ENCODE results near the gene CFL2. TPM values are rescaled to one million over a fixed set of nuclear protein-coding genes. Genes with fewer than 3 reads are reported as not detected.
"Not testable (repeated sequence)": the region's sequence is repeated elsewhere in the genome, so short reads cannot be mapped to it uniquely, and the experiment has no call there.

The CFL2 gene
- polyA plus RNA-seq, 1 of the 3 experiments (the other 2 are of a cell fraction), result 48.1 TPM

- Histone ChIP-seq H3K4me3 (ENCODE audit: low read depth in 2 of 2, low read length in 1 of 2) (no peak overlapping the region), H3K27ac (ENCODE audit: low read depth in 2 of 2, low read length in 1 of 2) (no peak overlapping the region), H3K4me2 (no peak overlapping the region), H2AFZ (ENCODE audit: low read depth) (no peak overlapping the region), H3F3A (replicated peaks; ENCODE audit: insufficient read depth) (no peaks in the 10 kb centered on the region), H3K36me3 (replicated peaks in 1 of 2; ENCODE audit: control insufficient read depth in 1 of 2, insufficient read depth in 2 of 2, low read length in 1 of 2) (no peaks in the 10 kb centered on the region), H3K4me1 (ENCODE audit: control insufficient read depth in 1 of 2, insufficient read depth in 2 of 2, low read depth in 1 of 2, low read length in 1 of 2) (no peaks in the 10 kb centered on the region), H3K9me3 (no peaks in the 10 kb centered on the region), H4K20me1 (ENCODE audit: insufficient read depth) (no peaks in the 10 kb centered on the region), H3K9ac (no peak overlapping the region), H3K27me3 (ENCODE audit: insufficient read depth) (no peaks in the 10 kb centered on the region), H3K79me2 (ENCODE audit: insufficient read depth) (no peaks in the 10 kb centered on the region), H3K9me2 (no peaks in the 10 kb centered on the region)
- ChIA-PET CTCF (interaction anchor here (1.6 to 1.7 kb wide), 2 partner anchors 20 to 70 kb away, joined by 3 to 6 read pairs; no protein-coding TSS in a partner anchor), POLR2A (no interaction called here)
- TF ChIP-seq RCOR1 (IDR thresholded peaks at IDR 0.05; ENCODE audit: low read length), result no peak
- no peak for TF ChIP-seq YY1 (IDR thresholded peaks at IDR 0.05; ENCODE audit: low read depth)
- TF ChIP-seq TAF1 (IDR thresholded peaks at IDR 0.05; ENCODE audit: borderline replicate concordance, low read depth, low read length), result no peak
- no peak for TF ChIP-seq IRF3 (IDR thresholded peaks at IDR 0.05; ENCODE audit: low read depth, low read length)
- TF ChIP-seq TCF12 (IDR thresholded peaks at IDR 0.05), result no peak
- TF ChIP-seq SIN3A (IDR thresholded peaks at IDR 0.05; ENCODE audit: borderline replicate concordance, low read depth, low read length), result no peak
- TF ChIP-seq USF2 (IDR thresholded peaks at IDR 0.05; ENCODE audit: borderline replicate concordance, low read depth, low read length), result no peak
- TF ChIP-seq EP300 (IDR thresholded peaks at IDR 0.05; ENCODE audit: borderline replicate concordance in 1 of 2, low read depth in 1 of 2, low read length in 1 of 2), result no peak
- TF ChIP-seq EZH2phosphoT487 (IDR thresholded peaks at IDR 0.05; ENCODE audit: borderline replicate concordance, low read depth), result no peak
- TF ChIP-seq FOXJ3 (CRISPR knock-in tag; IDR thresholded peaks at IDR 0.05), result no peak
- no peak for TF ChIP-seq TEAD4 (IDR thresholded peaks at IDR 0.05; ENCODE audit: borderline replicate concordance, insufficient read depth)
- TF ChIP-seq RXRA (IDR thresholded peaks at IDR 0.05; ENCODE audit: borderline replicate concordance, low read depth), result no peak
- 91% methylated on average over 6 of the region's 8 CpGs for WGBS (ENCODE audit: low lambda C conversion rate)
- DNase-seq, result no peak
These were observed 28.1 kb upstream of the CFL2 start for GRCh38 chr14:34742270-34743115.

GRCh38 chr14:34741840-34742239 is 27.4 kb upstream of the CFL2 start:
- ChIA-PET POLR2A (no interaction called here), CTCF (interaction anchor here (1.6 to 1.7 kb wide), 2 partner anchors 19 to 69 kb away, joined by 3 to 6 read pairs; no protein-coding TSS in a partner anchor)
- Histone ChIP-seq H3K36me3 (replicated peaks in 1 of 2; ENCODE audit: control insufficient read depth in 1 of 2, insufficient read depth in 2 of 2, low read length in 1 of 2) (no peaks in the 10 kb centered on the region), H3K4me1 (ENCODE audit: control insufficient read depth in 1 of 2, insufficient read depth in 2 of 2, low read depth in 1 of 2, low read length in 1 of 2) (no peaks in the 10 kb centered on the region), H3K4me3 (ENCODE audit: low read depth in 2 of 2, low read length in 1 of 2) (no peak overlapping the region), H4K20me1 (ENCODE audit: insufficient read depth) (no peaks in the 10 kb centered on the region), H3K9ac (no peak overlapping the region), H3K79me2 (ENCODE audit: insufficient read depth) (no peaks in the 10 kb centered on the region), H3K27me3 (ENCODE audit: insufficient read depth) (no peaks in the 10 kb centered on the region), H3K4me2 (no peak overlapping the region), H2AFZ (ENCODE audit: low read depth) (no peak overlapping the region), H3K9me2 (no peaks in the 10 kb centered on the region), H3K9me3 (no peaks in the 10 kb centered on the region), H3K27ac (ENCODE audit: low read depth in 2 of 2, low read length in 1 of 2) (no peak overlapping the region), H3F3A (replicated peaks; ENCODE audit: insufficient read depth) (no peaks in the 10 kb centered on the region)
- 100% methylated on average over 1 of the region's 1 CpG for WGBS (ENCODE audit: low lambda C conversion rate)
- TF ChIP-seq GABPA (IDR thresholded peaks at IDR 0.05; ENCODE audit: low read depth) (no peak), EZH2phosphoT487 (IDR thresholded peaks at IDR 0.05; ENCODE audit: borderline replicate concordance, low read depth) (no peak), FOXJ3 (CRISPR knock-in tag; IDR thresholded peaks at IDR 0.05) (no peak), SIN3A (IDR thresholded peaks at IDR 0.05; ENCODE audit: borderline replicate concordance, low read depth, low read length) (no peak), TCF12 (IDR thresholded peaks at IDR 0.05) (no peak), CHD2 (IDR thresholded peaks at IDR 0.05; ENCODE audit: low read length, partially characterized antibody) (no peak), SMC3 (IDR thresholded peaks at IDR 0.05; ENCODE audit: low read depth, low read length) (no peak)
- no peak for DNase-seq

- H3K4me1 ChIP-seq (ENCODE audit: control insufficient read depth in 1 of 2, insufficient read depth in 2 of 2, low read depth in 1 of 2, low read length in 1 of 2); H3K36me3 ChIP-seq (replicated peaks in 1 of 2; ENCODE audit: control insufficient read depth in 1 of 2, insufficient read depth in 2 of 2, low read length in 1 of 2); H3K27ac ChIP-seq (ENCODE audit: low read depth in 2 of 2, low read length in 1 of 2); H3K9me2 ChIP-seq; H3F3A ChIP-seq (replicated peaks; ENCODE audit: insufficient read depth); CTCF ChIA-PET; H3K9me3 ChIP-seq; H3K4me2 ChIP-seq; POLR2A ChIA-PET; H3K27me3 ChIP-seq (ENCODE audit: insufficient read depth); H3K4me3 ChIP-seq (ENCODE audit: low read depth in 2 of 2, low read length in 1 of 2); H3K9ac ChIP-seq; H4K20me1 ChIP-seq (ENCODE audit: insufficient read depth); H3K79me2 ChIP-seq (ENCODE audit: insufficient read depth); DNase-seq: not testable (repeated sequence)
- WGBS (ENCODE audit: low lambda C conversion rate), result 68% methylated on average over 6 of the region's 6 CpGs
- peak overlapping the region; percentile 57; the same call in 1 of the 2 replicates for H2AFZ ChIP-seq (ENCODE audit: low read depth)
These were observed 25.7 kb upstream of the CFL2 start for GRCh38 chr14:34740139-34740538.
